AG20443 (cell line): ENCODE data around the gene PFDN2.

Experiments used
- DNase-seq: peaks from one replicate; pipeline ENCODE4 v3.0.0; 2012; ENCODE audit warnings: low spot score, mixed read lengths

The PFDN2 gene

DNA sequence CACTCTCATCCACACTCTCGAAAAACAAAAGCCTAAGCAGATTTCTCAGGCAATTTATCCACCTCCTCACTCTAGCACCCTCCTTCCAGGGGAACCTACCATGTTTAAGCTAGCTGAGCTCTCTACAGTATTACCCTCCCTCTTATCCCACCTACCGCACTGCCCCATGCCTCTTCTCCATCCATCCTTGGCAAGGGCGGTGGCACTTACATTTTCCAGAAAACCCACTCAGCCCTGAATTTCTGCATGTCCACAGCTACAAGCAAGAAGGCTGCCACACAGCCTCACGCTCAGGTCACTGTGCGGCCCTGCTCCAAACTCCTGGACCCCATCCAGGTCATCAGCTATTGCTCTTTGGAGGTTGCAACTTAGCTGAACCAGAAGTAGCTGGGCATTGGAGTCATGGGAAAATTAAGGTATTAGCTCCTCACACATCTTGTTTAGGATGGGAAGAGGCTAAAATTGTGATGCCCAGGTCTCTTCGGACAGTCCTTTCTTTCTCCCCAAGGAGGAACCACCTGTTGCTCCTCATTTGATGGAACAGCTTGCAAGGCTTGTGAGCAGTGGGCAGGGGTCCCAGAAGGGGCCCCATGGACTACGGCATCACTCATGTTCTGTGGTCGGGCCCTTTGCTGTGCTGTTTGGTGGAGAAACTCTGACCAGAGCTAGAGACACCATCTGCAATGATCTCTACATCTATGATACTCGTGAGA is 18.6 kb downstream of the PFDN2 start:
- no peak for DNase-seq

DNA sequence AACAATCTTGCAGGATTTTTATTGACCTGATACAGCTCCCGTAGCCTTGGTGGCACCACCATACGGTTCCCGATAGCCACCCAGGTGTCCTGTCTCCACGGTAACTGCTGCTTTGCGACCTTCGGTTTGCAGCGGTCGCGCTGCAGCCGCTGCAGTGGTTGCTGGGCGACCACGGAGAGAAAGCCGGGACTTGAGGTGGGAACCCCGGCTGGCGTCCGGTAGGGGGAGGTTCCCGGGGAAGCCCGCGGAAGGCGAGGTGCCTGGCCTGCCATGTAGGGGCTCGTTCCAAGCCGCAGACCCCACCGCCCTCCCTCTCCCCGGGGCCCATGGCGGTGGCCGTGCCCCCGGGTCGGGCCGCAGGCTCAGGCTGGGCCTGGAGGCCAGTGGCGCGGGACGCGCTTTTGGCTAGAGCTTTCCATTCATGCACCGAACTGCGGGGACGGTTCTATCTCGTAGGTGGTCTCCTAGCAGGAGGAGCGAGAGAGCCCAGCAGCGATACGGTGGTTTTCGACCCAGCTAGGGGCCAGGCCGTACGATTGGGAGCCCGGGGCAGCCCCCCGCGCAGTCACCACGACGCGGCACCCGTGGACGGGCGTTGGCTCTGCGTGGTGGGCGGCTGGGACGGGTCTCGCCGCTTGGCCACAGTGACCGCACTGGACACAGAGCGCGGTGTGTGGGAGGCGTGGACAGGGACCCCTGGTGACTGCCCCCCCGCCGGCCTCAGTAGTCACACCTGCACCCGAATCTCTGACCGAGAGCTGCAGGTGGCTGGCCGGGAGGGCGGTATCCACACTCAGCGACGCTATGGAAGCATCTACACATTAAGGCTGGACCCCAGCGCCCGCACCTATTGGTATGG is 19.4 kb downstream of the PFDN2 start, which contains the start of gene KLHDC9:
Gene KLHDC9 (plus strand): TSS at position 152 of the 859 bp plus-strand sequence. CDS start 175 bp downstream, at position 327.
- peak; percentile 85 for DNase-seq

DNA sequence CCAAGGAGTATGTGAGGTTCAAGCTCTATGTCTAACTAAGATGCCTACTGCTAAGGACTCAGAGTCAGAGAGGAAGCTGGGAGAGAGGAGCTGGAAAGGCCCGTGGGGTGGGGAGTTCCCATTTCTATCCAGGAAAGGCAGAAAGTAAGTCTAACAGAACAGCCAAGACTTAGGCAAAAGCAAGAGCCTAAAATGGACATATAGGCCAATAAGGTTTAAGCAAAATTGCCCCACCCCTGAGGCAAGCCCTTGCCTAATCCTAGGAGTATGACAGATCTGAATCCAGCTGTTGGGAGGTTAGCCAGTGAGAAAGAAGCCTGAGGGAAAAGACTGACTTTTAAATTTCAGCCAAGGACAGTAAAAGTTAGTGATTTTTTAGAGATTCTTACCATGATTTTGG is 21.3 kb downstream of the PFDN2 start:
- DNase-seq = peak; percentile 75

DNA sequence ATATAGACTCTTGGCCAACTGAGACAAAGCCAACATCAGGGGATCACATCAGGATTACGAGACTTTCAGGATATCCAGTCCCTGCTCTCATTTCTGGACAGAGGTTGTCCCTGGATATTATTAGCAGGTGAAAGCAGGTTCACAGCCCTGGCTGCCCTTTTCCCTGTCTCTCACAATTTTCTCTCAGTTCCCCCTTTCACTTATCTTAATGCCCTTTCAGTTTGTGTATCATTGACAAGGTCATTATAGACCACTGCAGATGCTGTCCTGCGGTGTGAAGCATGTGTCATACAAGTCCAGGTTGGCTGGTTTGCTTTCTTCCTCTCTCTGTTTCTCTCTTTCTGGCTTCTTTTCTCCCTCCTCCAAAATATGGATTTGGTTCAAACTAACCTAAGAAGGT is 21.8 kb downstream of the PFDN2 start:
- no peak for DNase-seq

DNA sequence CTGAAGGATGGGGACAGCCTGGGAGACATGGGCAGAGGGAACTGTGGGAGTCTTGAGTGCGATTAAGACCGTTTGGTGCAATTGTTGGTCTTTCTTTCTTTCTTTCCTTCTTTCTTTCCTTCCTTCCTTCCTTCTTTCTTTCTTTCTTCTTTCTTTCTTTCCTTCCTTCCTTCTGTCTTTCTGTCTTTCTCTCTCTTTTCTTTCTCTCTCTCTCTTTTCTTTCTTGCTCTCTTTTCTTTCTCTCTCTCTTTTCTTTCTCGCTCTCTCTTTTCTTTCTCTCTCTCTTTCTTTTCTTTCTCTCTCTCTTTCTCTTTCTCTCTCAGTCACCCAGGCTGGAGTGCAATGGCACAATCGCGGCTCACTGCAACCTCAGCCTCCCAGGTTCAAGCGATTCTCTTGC is 22.6 kb downstream of the PFDN2 start:
- no peak for DNase-seq

DNA sequence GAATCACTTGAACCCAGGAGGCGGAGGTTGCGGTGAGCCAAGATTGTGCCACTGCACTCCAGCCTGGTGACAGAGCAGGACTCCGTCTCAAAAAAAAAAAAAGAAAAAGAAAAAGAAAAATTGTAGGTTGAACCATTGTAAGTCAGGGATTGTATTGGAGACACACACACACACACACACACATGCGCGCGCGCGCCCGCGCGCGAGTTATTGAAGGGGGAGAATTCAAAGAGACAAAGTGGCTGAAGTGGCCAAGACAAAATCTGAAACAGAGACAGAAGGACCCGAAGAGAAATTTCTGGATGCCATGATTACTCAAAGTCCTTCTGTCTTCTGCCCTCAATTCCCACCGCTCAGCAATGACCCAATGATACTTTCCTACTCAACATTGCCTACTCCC is 23.4 kb downstream of the PFDN2 start:
- DNase-seq = no peak

DNA sequence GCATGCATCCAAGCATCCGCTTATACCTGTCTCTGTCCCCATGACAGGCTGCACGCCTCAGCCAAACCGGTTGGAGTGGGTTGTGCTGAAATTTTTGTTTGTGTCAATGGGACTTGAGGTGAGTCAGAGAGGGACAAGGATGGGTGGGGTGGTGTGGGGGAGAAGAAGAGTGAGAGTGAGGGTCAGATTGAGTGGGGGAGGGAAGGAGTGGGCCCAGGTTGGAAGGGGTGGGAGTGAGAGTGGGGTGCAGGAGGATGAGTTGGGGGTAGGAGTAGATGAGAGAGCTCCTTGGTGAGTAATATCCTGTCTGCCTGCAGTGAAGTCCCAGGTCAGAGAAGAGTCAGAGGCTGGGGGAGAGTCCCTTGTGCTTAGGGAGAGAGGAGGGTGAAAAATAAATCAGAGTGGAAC is 25.2 kb downstream of the PFDN2 start:
- DNase-seq = no peak

DNA sequence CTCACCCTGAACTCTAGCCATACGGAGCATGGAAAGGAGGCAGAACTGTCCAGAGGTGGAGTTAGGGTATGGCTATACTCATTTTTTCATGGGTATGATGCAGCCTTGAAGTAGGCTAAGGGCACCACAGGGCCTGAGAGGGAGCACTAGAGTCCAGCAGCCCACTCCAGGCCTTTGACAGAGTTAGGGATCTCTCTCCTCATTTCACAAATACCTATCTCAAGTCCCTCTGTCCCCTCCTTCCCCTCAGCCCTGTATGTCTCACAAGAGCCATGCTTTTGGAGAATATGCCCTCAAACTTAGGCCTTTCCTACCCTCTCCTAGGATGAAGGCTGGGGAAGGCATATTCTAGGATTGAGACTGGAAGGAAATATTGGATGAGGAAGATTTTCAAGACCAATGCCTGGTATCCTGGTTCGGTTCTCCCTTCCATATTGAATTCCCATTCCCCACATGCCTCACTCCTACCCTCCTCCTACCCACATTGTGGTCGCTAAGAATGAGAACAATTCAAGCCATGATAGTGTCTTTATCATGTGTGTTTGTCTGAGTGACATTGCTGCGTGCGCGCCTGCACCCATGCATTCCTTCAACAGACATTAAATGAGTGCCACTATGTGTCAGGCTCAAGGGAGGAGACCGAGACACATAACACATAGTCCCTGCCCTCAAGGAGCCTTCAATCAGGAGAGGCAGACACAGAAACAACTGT is 25.9 kb downstream of the PFDN2 start:
- DNase-seq = no peak

DNA sequence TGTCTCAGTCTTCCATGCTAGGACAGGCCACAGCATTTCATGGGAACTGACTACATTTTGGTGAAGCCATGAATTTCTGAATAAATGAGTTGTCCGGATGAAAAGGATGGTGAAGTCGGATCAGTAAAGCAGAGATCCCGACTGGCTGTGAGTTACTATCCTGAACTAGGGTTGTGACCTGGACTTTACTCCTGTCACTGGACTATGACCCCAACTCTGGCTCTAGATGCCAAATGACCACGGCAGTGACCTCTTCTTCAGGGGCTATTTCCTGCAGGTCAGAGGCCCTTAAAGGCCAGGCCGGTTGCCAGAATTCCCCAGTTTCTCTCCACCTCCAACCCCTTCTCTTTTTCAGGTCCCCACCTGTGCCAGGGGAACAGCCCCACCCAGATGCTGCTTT is 26.7 kb downstream of the PFDN2 start:
- no peak for DNase-seq

DNA sequence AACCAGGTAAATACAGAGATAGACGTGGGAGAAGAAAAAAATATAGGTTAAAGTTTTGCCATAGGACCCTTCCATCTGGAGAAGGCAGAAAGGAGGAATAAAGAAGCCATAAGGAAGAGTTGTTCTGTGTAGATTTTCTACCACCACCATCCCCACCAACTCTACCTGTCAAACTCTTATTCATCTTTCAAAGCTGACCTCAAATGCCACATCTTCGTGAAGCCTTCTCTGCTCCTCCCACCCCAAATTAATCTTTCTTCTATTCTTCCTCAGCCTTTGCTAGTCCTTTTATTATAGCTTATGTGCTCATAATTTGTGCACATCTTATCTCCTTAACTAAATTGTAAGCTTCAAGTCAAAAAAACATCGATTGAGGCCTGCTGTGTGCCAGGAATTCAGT is 27.2 kb downstream of the PFDN2 start:
- no peak for DNase-seq

DNA sequence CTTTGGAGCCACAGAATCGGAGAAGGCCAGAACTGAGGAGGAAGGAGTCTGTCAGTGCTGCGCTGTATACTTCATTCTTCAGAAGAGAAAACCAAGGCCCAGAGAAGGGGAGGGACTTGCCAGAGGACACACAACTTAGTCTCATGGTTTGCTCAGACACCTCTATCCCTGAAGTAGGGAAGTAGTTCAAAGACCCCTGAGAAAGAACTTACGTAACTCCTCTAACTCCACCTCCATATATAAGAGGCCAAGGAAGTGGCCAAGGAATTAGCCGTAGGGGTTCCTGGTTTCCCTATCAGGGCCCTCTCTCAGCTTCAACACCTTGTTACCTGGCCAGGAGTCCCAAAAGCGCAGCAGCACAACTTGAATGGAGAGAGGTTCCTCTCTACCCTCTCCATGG is 27.9 kb downstream of the PFDN2 start:
- no peak for DNase-seq

DNA sequence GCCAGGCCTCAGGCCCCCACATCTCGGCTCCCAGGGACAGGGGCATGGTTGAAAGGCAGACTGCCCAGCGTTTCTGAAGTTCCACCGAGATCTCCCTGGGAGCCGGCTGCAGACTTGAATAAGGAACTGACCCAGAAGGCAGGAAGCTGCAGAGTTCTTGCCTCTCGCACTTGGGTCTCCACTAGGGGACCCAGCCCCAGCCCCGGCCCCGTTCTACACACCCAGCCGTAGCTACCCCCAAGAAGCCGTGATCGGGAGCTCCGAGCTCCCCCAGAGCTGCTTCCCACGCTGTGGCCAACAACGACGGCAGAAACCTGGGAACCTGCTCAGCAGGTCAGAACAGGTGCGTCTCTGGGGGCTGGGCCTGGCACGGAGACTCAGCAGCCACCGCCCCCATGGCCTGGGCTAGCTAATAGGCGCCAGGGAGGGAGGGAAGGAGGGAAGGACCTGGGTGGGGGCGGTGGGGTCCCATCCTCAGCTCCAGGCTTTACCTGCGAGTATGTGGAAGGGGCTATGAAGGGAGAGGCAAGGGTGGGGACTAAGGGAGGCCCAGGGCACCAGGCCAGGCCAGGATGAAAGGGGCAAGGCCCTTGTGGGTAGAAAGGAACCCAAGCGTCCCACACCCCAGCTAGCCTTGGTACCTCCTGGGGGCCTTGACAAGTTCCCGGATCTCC is 28.4 kb downstream of the PFDN2 start, which contains the start of gene NECTIN4:
Gene NECTIN4 (minus strand): TSS at position 308 of the 674 bp plus-strand sequence. CDS start 262 bp downstream, at position 46.
- no peak for DNase-seq

DNA sequence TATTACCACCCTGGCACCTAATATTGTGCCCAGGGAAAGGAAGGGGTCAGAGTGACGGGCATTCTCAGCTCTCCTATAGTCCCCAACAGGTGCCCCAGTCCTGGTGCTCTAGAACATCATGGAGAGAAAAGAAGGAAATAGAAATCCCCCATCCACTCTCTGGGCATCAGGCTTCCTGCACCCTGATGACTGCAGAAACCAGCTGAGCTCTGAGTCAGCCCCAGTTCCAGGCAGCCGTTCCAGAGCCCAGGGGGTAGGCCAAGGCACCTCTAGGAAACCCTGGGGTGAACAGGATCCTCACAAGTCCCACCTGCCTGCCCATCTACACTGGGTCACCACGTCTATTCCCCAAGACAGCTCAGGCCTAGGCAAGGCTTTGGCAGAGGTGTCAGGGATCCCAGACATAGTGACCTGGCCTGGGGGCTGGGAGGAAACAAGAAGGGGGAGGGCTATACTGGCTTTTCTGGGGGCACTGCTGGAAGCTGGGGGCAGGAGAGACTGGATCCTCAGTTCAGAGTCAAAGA is 29.2 kb downstream of the PFDN2 start:
- DNase-seq = peak; percentile 67

DNA sequence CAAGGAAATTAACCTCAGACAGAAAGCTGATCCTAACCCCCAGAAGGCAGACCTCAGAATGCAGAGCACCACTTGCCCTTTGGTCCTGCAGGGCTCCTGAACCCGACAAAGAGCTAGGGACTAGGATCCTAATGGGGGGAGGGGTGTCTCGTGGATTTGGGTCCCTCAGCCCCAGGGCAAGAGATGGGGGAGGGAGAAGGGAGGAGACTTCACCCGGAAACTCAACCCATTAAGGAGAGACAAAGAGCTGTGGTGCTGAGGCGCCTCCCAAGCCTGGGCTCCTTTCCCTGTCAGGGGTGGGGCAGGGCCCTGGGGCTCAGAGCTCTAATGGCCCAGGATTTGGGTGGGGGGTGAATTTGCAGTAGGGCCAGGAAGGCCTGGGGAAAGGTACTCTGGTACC is 31.4 kb downstream of the PFDN2 start:
- DNase-seq = no peak

DNA sequence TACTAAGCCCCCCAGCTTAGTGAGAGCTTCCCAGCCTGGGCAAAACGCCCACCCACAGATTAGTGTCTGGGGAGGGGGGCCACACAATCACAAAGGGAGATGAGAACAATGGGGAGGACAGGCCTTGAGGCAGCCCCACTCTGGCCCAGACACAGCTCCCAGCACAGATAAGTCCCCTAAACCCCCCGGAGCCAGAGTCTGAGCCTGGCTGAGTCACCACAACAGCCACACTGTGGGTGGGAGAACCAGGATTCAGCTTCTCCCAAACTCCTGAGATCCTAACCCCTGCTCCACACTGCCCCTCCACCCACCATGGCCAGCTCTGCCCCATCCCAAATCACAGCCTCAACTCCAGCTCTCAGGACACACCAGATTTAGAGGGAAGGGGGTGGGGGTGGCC is 32.7 kb downstream of the PFDN2 start:
- no peak for DNase-seq

DNA sequence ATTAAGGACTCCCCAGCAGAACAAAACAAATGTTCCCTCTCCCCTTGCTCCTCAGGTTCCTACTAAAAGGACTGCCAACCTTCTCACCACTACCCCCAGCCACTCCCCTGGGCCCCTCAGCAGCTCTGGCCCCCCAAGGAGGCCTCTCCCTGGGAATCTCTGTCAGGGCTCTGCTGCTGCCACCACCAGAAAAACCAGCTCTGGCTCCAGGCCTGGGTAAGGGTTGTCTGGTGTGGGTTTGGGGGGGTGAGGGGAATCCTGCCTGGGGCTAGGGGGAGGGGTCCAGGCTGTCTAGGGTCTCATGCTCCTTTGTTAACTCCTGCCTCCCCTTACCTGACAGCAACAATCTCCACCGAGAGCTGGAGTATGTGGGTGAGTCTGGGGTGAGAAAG is 33.2 kb downstream of the PFDN2 start:
- no peak for DNase-seq

DNA sequence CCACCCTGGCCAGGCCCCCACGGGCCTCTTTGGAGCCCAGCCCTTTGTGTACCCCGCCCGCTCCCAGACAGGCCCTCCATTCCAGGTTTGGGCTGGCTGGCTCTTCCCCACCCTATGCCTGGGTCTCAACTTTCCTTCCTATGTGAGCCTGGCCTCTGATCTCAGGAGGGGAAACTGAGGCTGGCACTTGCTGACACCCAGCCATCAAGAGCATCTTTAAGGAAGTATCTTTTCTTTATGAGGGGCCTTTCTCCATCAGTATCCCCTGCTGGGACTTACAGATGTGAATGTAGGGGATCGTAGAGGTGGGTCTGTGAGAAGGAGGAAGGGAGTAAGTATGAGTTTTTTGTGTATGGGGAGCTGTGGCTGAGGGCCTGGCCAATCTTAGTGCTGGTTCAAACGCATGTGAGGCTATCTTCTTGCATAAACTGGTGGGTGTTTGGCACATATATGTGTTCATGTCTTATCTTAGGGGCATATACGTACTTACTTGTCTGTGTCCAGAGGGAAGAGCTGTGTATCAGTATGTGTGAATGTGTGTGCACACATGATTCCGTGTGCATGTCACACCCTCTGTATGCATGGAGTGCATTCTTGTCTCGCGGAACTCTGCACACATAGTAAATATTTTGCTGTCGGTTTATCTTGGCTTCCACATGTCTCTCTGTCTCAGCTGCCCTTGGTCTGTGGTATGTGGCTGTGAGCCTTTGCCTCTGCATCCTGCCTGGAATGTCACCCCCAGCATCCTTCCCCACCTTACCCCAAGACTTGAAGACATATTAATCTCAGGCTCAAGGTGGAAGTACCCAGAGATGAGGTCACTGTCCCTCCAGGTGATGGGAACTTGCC is 33.9 kb downstream of the PFDN2 start:
- DNase-seq = no peak

DNA sequence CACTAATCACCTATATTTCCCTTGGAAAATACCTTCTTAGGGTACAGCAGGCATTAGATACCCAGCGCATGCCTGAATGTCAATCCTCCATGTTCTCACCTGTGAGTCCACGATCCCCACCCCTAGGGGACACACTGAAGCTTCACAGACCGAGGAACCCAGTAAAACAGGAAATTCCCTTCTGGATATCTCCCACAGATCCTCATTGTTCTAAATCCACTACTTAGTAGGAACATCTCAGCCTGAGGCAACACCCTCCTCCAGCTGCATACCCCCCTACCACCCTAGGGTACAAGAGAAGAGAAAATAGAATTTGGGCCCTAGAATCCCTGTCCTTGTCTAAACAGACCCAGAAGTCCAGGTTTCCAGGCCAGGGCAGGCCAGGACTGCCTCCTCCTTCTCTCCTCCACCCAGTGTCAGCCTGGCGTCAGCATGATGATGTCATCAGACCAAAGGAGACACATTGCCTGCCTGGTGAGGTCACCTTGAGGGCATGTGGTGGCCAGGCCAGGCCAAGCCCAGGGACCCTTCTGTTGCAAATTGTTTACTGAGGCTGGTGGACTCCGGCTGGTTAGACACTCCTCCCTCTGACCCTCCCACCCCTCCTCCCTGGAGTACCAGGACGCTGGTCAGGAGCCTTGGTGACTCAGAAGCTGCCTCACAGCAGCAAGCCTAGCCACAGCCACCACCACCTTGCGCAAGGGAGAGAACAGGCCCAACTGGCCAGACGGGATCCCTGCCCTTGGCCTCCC is 34.7 kb downstream of the PFDN2 start:
- peak; percentile 96 for DNase-seq

DNA sequence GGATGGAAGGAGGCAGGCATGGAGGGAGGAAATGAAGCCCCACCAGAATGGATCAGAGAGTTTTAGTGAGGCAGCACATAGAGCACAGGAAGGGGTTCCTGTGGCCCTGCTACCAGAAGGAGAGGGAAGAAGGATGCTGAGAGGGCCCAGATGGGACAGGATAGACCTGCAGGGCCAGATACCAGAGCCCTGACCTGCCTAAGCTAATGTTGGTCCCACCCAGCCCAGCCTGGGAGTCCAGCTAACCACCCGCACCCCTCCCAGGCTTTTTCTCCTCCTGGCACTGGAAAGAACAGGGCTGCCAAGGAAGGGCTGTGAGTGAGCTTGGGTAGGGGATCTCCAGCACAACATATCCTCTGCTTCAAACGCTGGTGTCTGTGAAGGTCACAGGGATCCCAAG is 35.4 kb downstream of the PFDN2 start:
- no peak for DNase-seq

DNA sequence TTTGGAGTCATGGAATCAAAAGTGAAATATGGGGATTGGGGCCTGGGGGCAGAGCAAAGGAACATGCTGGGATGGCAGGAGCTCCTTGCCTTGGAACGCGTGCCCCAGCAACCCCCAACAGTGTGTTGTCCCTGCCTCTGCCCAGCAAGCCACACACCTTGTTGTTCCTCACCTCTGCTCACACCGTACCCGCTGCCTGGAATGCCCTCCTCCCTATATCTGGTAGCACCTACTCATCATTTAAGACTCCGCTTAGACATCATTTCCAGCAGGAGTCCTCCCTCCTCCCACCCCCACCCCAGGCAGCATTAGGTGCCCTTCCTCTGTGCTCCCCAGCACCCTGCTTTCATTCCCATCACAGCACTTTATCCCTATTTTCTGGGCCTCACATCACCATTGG is 36.3 kb downstream of the PFDN2 start:
- no peak for DNase-seq
